ENCODE data around the gene GRIK2.

The GRIK2 gene

DNA sequence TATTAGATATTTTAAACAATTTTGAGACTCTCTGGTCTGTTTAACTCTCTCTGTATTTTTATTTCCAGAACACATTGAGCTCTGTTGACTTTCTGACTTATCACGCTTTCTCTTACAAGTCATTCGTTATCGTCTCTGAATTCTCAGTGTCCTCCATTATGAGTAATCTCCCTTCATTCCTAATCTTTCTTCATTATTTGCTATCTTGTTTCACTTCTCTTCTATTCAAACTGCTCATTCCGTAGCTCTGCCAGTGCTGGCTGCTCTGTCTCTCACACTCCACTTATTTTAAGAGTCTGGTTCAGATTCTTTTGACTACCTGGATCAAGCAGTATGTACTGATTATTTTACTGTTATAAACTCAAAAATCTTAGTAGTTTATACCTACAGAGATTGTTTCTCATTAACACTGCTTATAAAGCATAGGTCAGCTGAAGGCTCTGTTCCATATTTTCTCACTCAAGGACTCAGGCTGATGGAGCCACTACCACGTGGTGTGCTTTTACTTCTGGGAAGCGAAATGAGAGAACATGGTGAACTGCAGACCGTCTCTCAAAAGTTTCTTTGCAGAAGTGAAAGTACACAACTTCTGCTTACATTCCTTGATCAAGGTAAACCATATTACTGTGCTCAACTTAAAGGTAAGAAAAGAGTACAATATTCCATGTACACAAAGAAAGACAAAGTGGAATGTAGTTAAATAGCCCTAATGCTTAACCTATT lies 485.2 kb downstream of the GRIK2 start:
- Mint-ChIP-seq H3K4me3 (no peak overlapping the region), H3K9me3 (no peaks in the 10 kb centered on the region), H3K36me3 (ENCODE audit: insufficient read depth) (peaks cover 1% of the 10 kb centered on the region), H3K4me1 (no peaks in the 10 kb centered on the region), H3K27ac (ENCODE audit: low read depth) (no peak overlapping the region), H3K27me3 (no peaks in the 10 kb centered on the region)
- DNase-seq (ENCODE audit: low spot score in 2 of 2) (no peak), ATAC-seq (replicated peaks; ENCODE audit: extremely low read depth, poor library complexity, severe bottlenecking) (no peak)

DNA sequence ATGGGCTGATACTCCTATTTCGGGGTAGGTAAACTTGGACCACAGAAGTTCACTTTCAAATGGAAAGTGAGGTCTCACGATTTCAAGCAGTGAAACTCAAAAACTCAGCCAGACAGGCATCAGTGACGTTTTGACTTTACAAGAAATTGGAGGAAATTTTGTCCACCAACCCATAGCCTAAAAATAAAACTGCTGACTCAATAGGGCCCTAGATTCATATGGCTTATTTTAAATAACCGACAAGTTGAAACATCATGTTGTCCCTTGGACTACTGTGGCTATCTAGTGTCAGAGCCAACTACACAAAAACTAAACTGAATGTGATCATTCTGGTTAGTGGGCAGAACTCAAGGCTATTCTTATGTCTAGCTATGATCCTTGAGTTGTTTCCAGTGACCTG lies 486.3 kb downstream of the GRIK2 start:
- no peak for ATAC-seq (replicated peaks; ENCODE audit: extremely low read depth, poor library complexity, severe bottlenecking)
- DNase-seq (ENCODE audit: low spot score in 2 of 2) = no peak
- H3K27ac Mint-ChIP-seq (ENCODE audit: low read depth) = no peak overlapping the region
- H3K4me1 Mint-ChIP-seq = no peaks in the 10 kb centered on the region
- H3K36me3 Mint-ChIP-seq (ENCODE audit: insufficient read depth) = peaks cover 1% of the 10 kb centered on the region
- no peaks in the 10 kb centered on the region for H3K9me3 Mint-ChIP-seq
- H3K27me3 Mint-ChIP-seq = no peaks in the 10 kb centered on the region
- no peak overlapping the region for H3K4me3 Mint-ChIP-seq

DNA sequence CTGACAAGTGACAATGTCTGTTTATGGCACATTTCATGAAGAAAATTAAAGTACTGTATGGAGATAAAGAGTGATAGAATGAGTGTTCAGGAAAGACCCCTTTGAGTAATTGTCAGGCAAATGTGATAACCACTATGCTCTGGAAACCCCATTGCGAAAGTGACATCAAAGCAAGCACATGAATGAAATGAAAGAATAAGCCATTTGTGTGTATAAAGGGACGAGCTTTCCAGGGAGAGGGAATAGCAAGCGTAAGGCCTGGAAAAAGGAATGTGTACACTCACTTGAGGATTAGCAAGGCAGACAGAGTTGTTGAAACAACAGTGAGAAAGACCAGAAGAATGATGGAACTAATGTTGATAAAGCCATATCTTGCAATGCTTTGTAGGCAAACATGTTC lies 490.0 kb downstream of the GRIK2 start:
- DNase-seq (ENCODE audit: low spot score in 2 of 2) = no peak
- ATAC-seq (replicated peaks; ENCODE audit: extremely low read depth, poor library complexity, severe bottlenecking) = no peak
- H3K27me3 Mint-ChIP-seq = no peaks in the 10 kb centered on the region
- H3K36me3 Mint-ChIP-seq (ENCODE audit: insufficient read depth) = peaks cover 1% of the 10 kb centered on the region
- no peak overlapping the region for H3K27ac Mint-ChIP-seq (ENCODE audit: low read depth)
- H3K4me3 Mint-ChIP-seq = no peak overlapping the region
- H3K4me1 Mint-ChIP-seq = peaks cover 9% of the 10 kb centered on the region
- H3K9me3 Mint-ChIP-seq = no peaks in the 10 kb centered on the region

DNA sequence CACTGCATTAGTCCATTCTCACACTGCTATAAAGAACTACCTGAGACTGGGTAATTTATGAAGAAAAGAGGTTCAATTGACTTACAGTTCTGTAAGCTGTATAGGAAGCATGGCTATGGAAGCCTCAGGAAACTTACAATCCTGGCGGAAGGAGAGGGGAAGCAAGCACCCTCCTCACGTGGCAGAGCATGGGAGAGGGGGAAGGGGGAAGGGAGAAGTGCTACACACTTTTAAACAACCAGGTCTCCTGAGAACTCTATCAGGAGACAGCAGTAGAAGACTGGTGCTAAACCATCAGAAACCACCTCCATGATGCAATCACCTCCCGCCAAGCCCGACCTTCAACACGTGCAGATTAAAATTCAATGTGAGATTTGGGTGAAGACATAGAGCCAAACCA lies 494.0 kb downstream of the GRIK2 start:
- ATAC-seq (replicated peaks; ENCODE audit: extremely low read depth, poor library complexity, severe bottlenecking) = peak; percentile 19
- Mint-ChIP-seq H3K27ac (ENCODE audit: low read depth) (no peak overlapping the region), H3K27me3 (no peaks in the 10 kb centered on the region), H3K36me3 (ENCODE audit: insufficient read depth) (no peaks in the 10 kb centered on the region), H3K4me1 (peaks cover 10% of the 10 kb centered on the region), H3K4me3 (no peak overlapping the region), H3K9me3 (no peaks in the 10 kb centered on the region)
- DNase-seq (ENCODE audit: low spot score in 2 of 2) = no peak

DNA sequence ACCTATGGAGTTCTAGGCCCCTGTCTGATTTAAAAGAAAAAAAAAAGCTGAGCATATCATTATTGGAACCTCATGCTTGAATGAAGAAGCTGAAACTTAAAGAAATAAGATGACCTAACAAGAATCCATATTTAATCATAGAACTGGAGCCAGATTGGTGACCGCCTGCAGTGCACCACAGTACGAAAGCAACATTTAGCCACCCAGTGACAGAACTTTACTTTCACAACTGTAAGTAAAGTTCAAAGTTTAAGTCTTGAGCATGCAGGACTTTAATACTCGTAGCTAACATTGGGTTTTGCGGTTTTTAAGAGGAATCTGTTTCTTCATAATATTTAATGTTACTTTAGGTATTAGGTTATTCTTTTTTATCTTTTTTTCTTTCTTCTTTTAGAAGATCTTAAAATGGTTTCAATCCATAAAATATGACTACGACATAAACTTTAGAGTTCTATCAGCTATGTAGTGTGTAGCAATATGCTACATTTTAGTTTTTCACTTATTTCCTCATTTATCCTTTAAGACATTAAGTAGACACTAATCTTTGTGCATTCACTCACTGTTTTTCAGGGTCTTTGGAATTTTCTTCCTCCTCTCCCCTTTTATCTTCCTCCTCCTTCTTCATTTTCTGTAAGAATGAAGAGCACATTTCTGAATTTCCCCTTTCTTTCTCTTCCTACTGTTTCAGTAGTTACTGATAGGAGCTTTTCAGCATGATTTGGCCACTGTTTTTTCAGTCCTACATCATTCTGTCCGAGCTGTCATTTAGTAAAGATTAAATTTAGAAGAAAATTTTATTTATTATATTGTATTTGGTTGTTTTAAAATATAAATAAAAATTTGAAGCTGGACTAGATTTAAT lies 514.1 kb downstream of the GRIK2 start:
- DNase-seq (ENCODE audit: low spot score in 2 of 2) (no peak), ATAC-seq (replicated peaks; ENCODE audit: extremely low read depth, poor library complexity, severe bottlenecking) (no peak)
- no peaks in the 10 kb centered on the region for H3K4me1 Mint-ChIP-seq
- no peaks in the 10 kb centered on the region for H3K9me3 Mint-ChIP-seq
- H3K4me3 Mint-ChIP-seq = no peak overlapping the region
- no peaks in the 10 kb centered on the region for H3K27me3 Mint-ChIP-seq
- no peak overlapping the region for H3K27ac Mint-ChIP-seq (ENCODE audit: low read depth)
- H3K36me3 Mint-ChIP-seq (ENCODE audit: insufficient read depth) = no peaks in the 10 kb centered on the region

DNA sequence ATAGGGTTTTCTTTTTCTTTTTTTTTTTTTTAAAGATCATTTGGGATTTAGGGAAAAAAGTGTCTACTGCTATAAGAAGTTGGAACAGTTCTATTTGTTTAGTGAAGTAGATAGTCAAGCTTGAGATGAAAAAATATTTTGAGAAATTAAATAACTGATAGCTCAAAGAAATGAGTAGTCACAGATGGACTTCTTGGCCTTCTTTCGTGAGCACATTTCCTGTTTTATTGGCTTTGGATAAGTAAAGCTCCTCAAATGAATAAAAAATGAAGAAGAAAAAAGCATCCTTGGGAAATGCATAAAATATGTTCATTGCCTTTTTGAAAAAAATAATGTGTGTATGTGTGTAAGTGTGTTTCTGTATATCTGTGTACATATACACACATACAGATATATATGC lies 515.9 kb downstream of the GRIK2 start:
- Mint-ChIP-seq H3K27me3 (no peaks in the 10 kb centered on the region), H3K4me3 (no peak overlapping the region), H3K27ac (ENCODE audit: low read depth) (no peak overlapping the region), H3K4me1 (no peaks in the 10 kb centered on the region), H3K36me3 (ENCODE audit: insufficient read depth) (no peaks in the 10 kb centered on the region), H3K9me3 (no peaks in the 10 kb centered on the region)
- no peak for DNase-seq (ENCODE audit: low spot score in 2 of 2)
- no peak for ATAC-seq (replicated peaks; ENCODE audit: extremely low read depth, poor library complexity, severe bottlenecking)

DNA sequence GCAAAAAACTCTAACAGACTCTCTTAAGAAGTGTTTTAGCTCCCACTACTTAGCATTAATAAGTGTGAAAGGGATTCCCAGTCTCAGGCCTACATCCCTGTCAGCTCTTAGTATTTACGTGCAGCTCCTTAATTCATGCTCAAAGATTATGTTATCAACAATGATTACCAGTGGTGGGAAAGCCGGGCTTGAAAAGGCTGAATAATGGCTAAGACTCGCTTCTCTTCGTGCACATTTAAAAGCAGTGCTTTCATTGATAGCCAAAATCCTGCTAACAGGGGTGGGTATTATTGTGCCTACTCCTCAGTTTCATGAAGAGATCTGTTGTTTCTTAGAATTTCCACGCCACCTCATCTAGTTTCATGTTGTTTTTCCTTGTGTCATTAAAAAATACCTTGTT lies 518.8 kb downstream of the GRIK2 start:
- H3K4me3 Mint-ChIP-seq = no peak overlapping the region
- H3K9me3 Mint-ChIP-seq = no peaks in the 10 kb centered on the region
- H3K4me1 Mint-ChIP-seq = no peaks in the 10 kb centered on the region
- no peaks in the 10 kb centered on the region for H3K36me3 Mint-ChIP-seq (ENCODE audit: insufficient read depth)
- H3K27me3 Mint-ChIP-seq = no peaks in the 10 kb centered on the region
- H3K27ac Mint-ChIP-seq (ENCODE audit: low read depth) = no peak overlapping the region
- ATAC-seq (replicated peaks; ENCODE audit: extremely low read depth, poor library complexity, severe bottlenecking) (no peak), DNase-seq (ENCODE audit: low spot score in 2 of 2) (no peak)

DNA sequence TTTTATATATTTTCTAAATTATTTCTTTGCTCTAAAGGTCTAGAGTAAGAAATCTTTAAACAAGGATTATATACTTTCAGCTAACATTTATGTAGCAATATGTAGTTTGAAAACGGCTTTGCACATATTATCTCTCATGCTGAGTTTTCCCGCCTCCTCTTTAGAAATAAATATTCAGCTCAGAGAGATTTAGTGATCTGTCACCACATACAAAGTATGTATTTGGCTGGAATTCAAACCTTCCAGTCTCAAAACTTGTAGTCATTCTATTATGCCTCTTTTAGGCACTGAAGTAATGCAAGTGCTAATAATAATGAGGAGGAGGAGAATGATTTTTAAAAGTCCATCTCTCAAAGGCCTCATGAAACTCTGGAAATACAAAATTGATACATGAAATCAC lies 525.0 kb downstream of the GRIK2 start:
- Mint-ChIP-seq H3K4me1 (no peaks in the 10 kb centered on the region), H3K36me3 (ENCODE audit: insufficient read depth) (no peaks in the 10 kb centered on the region), H3K27ac (ENCODE audit: low read depth) (no peak overlapping the region), H3K27me3 (no peaks in the 10 kb centered on the region), H3K4me3 (no peak overlapping the region), H3K9me3 (no peaks in the 10 kb centered on the region)
- ATAC-seq (replicated peaks; ENCODE audit: extremely low read depth, poor library complexity, severe bottlenecking) = no peak
- DNase-seq (ENCODE audit: low spot score in 2 of 2) = no peak

DNA sequence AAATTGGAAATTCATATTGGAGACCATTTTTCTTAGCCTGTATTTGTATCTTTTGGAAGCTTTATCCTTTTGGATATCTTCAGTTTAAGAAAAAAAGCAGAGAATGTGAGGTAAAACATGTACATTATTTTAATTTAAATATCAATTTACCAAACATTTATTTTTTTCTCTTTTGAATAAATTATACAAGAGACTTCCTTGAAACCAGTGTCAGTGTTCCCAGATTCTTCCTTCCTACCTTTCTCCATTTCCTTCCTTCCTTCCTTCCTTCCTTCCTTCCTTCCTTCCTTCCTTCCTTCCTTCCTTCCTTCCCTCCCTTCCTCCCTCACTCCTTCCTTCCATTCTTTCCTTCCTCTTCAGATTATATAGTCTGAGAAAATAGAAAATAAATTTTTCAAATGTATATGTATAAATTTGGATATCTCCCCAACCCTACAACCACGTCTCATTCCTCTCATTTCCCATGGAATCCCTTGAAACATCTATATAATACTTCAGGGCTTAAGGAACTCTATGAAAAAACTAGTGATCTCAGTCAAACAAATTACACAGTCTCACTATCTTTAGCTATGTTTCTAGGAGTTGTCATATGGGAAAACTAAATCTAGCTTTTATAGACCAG lies 528.4 kb downstream of the GRIK2 start:
- no peak for ATAC-seq (replicated peaks; ENCODE audit: extremely low read depth, poor library complexity, severe bottlenecking)
- Mint-ChIP-seq H3K4me1 (no peaks in the 10 kb centered on the region), H3K9me3 (no peaks in the 10 kb centered on the region), H3K27ac (ENCODE audit: low read depth) (no peak overlapping the region), H3K36me3 (ENCODE audit: insufficient read depth) (no peaks in the 10 kb centered on the region), H3K27me3 (no peaks in the 10 kb centered on the region), H3K4me3 (no peak overlapping the region)
- no peak for DNase-seq (ENCODE audit: low spot score in 2 of 2)

DNA sequence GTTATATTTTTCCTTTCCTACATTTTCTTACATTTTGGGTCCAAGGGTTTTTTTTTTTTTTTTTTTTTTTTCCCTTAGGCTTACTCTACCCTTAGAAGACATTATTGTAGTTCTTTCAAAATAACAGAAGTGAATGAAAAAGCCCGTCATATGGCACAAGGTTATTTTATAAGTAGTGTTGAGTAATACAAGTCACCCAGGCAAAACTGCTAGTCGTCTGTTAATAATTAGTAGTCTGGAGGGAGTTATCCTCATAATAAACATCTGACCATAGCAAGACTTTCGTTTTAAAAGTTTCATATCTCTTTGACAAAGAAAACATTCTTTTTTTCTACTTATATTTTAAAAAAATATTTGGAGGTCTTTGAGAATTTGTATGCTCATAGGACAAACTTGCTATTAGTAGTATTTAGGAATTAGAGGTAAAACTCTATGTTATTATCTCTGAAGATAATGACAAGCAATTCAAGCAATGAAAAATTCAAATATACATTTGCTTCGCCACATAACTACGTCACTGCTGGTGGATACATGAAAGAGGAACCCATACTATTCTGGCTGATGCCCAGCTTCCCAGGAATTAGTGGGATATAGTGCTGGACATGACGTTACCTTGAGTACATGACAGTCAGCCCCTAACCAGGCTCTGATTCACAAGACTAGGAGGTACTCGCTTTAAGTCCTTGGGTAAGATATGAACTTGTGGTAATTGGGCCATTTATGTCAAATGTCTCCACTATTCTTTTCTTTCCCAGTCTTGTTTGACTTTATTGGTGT lies 532.8 kb downstream of the GRIK2 start:
- Mint-ChIP-seq H3K27ac (ENCODE audit: low read depth) (no peak overlapping the region), H3K4me1 (no peaks in the 10 kb centered on the region), H3K27me3 (no peaks in the 10 kb centered on the region)

DNA sequence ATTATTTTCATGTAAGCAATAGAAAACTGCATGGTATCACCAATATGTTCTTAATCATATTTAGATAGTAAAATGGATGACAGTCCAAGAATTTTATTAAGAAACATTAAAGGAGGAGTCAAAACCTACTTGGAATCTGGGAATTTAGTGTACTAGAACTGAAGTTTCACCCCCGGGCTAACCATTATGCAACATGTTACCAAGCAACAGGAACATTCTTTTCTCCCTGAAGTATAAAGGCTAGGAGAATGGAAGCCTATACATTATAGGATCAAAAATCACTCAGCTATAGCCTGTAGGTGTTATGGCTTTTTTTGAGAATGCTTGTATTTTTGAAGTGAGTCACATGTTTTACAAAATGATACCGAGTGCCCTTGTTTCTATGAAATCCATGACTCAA lies 538.3 kb downstream of the GRIK2 start:
- Mint-ChIP-seq H3K27ac (ENCODE audit: low read depth) (no peak overlapping the region), H3K9me3 (no peaks in the 10 kb centered on the region), H3K4me3 (no peak overlapping the region), H3K36me3 (ENCODE audit: insufficient read depth) (no peaks in the 10 kb centered on the region), H3K27me3 (no peaks in the 10 kb centered on the region), H3K4me1 (no peaks in the 10 kb centered on the region)
- DNase-seq (ENCODE audit: low spot score in 2 of 2) (no peak), ATAC-seq (replicated peaks; ENCODE audit: extremely low read depth, poor library complexity, severe bottlenecking) (no peak)

More for the DNA sequence above, 532.8 kb downstream of the GRIK2 start:
- no peak for ATAC-seq (replicated peaks; ENCODE audit: extremely low read depth, poor library complexity, severe bottlenecking)
- DNase-seq (ENCODE audit: low spot score in 2 of 2) = no peak
- Mint-ChIP-seq H3K36me3 (ENCODE audit: insufficient read depth) (no peaks in the 10 kb centered on the region), H3K9me3 (no peaks in the 10 kb centered on the region), H3K4me3 (no peak overlapping the region)

DNA sequence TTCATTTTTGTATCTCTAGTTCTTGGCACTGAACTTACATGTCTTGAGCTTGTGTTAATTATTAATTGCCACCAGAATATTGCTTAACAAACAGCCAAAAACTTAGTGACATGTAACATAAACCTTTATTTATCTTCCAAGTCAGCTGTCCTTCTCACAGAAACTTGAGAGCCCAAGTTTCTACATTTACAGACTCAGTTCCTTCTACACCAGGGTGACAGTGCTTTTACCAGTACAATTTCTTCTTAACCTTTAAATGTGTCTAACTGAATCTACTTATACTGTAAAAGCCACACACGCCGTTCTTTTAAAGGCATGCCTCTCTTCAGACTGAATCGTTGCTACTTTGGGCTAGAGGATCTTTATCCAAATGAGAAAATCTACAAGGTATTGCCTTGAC lies 539.2 kb downstream of the GRIK2 start:
- no peaks in the 10 kb centered on the region for H3K36me3 Mint-ChIP-seq (ENCODE audit: insufficient read depth)
- H3K27ac Mint-ChIP-seq (ENCODE audit: low read depth) = no peak overlapping the region

More for the DNA sequence above, 539.2 kb downstream of the GRIK2 start:
- H3K9me3 Mint-ChIP-seq = no peaks in the 10 kb centered on the region
- H3K27me3 Mint-ChIP-seq = no peaks in the 10 kb centered on the region
- ATAC-seq (replicated peaks; ENCODE audit: extremely low read depth, poor library complexity, severe bottlenecking) = no peak
- H3K4me3 Mint-ChIP-seq = no peak overlapping the region
- DNase-seq (ENCODE audit: low spot score in 2 of 2) = no peak
- no peaks in the 10 kb centered on the region for H3K4me1 Mint-ChIP-seq
